GM12865 (cell line): ENCODE data around the gene SYTL5.

Experiments used
- DNase-seq: peaks from one replicate; pipeline ENCODE4 v3.0.0; 2010; ENCODE audit warnings: low read depth
- H3K4me3 ChIP-seq: 2 replicates; pipeline ENCODE4 v1.5.1; 2011; ENCODE audit warnings: mild to moderate bottlenecking, low read depth, low read length, control low read depth
- TF ChIP-seq, protein P1 (sequence below): IDR thresholded peaks from 2 replicates; pipeline ENCODE4 v1.5.1; 2011; ENCODE audit warnings: low read length, control low read depth, low read depth, inconsistent platforms; ENCODE audit not compliant: insufficient read depth; ENCODE audit errors: missing control alignments

The SYTL5 gene

DNA sequence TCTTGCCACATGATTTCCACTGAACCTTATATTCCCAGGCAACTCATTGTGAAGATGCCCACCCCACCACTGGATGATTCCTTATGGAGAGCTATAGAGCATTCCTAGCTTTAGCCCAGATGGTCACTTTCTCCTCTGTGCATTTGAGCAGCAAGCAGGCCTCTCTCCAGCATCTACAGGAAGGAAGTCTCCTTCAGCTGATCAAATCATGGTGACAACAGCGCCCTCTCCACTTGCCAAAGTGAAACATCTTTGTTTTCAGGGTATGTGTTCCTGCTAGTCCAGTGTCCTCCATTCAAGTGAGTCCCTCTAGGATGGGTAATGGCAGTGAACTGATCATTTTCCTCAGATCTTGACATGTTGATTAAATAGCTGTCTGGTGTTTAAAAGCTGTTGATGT, 10.9 kb upstream of the SYTL5 start:
- DNase-seq: no peak
- TF ChIP-seq, protein P1, sequence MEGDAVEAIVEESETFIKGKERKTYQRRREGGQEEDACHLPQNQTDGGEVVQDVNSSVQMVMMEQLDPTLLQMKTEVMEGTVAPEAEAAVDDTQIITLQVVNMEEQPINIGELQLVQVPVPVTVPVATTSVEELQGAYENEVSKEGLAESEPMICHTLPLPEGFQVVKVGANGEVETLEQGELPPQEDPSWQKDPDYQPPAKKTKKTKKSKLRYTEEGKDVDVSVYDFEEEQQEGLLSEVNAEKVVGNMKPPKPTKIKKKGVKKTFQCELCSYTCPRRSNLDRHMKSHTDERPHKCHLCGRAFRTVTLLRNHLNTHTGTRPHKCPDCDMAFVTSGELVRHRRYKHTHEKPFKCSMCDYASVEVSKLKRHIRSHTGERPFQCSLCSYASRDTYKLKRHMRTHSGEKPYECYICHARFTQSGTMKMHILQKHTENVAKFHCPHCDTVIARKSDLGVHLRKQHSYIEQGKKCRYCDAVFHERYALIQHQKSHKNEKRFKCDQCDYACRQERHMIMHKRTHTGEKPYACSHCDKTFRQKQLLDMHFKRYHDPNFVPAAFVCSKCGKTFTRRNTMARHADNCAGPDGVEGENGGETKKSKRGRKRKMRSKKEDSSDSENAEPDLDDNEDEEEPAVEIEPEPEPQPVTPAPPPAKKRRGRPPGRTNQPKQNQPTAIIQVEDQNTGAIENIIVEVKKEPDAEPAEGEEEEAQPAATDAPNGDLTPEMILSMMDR: no peak
- H3K4me3 ChIP-seq: no peak overlapping the region

DNA sequence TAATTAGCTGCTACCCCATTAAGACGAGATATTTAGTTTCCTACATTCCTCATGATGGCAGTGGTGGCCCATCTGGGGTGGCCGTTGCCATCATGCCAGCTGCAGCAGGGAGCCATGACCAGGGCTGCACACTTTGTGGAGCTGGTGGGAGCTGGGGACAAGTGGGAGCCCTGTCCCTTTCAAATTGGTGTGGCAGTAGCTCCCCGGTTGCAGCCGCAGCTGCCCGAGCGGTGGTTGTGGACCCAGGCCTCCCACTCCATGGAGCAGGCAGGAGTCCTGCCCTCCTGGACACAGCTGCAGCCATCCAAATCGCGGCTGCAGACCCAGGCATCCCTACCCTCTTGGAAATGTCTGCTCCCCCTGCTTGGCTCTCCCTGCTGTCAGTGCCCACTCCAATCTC, 9.3 kb upstream of the SYTL5 start:
- TF ChIP-seq, protein P1: no peak
- no peak overlapping the region for H3K4me3 ChIP-seq
- no peak for DNase-seq

DNA sequence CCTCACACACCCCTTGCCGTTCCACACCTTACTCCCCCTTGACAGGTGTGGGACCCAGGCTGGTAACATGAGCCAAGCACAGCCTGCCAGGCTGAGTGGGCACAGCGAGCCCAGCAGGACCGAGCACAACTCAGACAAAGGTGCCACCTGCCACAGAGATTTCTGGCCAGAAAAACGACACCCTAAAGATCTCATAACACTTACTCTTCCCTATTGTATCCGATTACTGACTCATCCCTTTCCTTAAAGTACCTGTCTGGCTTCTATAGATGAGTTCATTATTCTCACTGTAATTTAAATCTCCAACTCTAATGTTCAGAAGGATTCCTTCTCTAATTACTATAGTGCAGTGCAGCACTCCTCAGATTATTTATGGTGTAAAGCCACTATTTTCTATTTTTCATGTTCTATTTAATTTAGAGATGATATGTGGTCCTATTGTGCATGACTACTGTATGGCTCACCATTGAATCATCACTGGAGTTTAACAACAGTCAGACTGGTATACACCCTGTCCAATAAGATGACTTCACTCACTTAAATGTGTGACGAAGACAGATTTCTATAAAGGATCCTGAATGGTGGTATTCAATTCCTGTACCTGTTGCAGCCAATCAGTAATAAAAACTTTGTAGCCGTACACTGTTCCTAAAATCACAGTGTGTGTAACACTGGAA, 7.6 kb upstream of the SYTL5 start:
- no peak overlapping the region for H3K4me3 ChIP-seq
- TF ChIP-seq, protein P1: no peak
- DNase-seq: no peak

DNA sequence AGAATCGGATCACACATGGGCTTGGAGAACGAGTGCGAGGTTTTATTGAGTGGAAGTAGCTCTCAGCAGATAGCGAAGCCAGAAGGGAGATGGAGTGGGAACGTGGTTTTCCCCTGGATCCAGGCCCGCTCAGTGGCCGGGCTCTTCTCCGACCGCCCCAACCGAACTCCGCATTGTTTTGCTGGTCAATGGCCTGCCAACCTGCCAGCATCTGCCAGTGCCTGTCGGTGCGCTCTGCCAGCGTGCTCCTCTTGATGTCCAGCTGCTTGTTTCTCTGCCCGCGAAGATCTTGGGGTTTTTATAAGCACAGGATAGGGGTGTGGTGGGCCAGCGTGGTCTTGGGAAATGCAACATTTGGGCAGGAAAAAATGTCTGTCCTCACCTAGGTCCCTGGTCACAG, 5.6 kb upstream of the SYTL5 start:
- TF ChIP-seq, protein P1: no peak
- DNase-seq: no peak

DNA sequence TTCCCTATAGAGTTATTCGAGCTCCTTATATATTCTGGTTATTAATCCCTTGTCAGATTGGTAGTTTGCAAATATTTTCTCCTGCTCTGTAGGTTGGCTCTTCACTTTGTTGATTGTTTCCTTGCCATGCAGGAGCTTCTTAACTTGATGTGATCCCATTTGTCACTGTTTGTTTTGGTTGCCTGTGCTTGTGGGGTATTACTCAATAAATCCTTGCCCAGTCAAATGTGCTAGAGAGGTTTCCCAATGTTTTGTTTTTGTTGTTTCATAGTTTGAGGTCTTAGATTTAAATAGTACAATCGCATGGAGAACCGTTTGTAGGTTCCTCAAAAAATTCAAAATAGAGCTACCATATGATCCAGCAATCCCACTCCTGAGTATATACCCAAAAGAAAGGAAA, 2.3 kb upstream of the SYTL5 start:
- TF ChIP-seq, protein P1: no peak

More for the DNA sequence above, 5.6 kb upstream of the SYTL5 start:
- no peak overlapping the region for H3K4me3 ChIP-seq

DNA sequence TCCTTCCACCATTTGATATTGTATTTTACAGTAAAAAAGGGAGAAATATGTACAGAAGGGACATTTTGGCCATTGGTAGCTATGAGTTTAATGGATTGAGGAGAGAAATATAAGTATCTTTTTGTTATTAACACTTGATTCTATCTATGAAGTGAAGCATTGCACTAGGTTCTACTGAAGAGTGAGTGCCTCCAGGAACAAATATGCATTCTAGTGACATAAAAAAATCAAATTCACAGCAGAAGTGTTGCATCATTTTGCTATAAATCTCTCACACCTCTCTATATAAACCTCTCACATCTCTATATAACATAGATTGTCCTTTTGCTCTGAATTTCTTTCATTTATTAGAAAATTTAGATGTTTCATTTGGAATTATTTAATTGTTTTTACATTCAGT, 425 bp downstream of the SYTL5 start:
- H3K4me3 ChIP-seq: no peak overlapping the region
- DNase-seq: no peak
- TF ChIP-seq, protein P1: no peak

More for the DNA sequence above, 2.3 kb upstream of the SYTL5 start:
- no peak overlapping the region for H3K4me3 ChIP-seq
- no peak for DNase-seq

DNA sequence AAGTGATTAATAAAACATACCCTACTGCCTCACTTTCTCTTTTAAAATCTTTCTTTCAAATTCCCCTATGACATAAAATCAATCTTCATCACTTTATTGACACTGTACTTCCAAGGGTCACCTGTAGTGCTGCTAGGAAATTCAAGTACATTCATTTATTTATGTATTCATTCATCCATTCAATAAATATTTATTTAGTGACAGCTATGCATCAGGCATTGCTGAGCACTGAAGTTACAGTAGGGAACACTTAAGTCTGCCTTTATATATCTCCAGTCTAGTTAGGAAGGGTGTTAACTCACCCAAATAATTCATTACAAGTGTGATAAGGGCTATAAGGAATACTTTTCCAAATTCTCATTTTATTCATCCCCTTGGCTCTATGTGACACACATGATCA, 2.3 kb downstream of the SYTL5 start:
- no peak overlapping the region for H3K4me3 ChIP-seq
- TF ChIP-seq, protein P1: no peak
- DNase-seq: no peak
